ENCODE results near the gene DLG2.
A peak's percentile ranks its signal among the peaks of the same experiment; 100 is the strongest.

Gene DLG2

GRCh38 chr11:83726316-83726715 lies 1900.8 kb downstream of the DLG2 start:
- Mint-ChIP-seq H3K27ac (no peak overlapping the region), H3K36me3 (ENCODE audit: low read depth) (no peaks in the 10 kb centered on the region), H3K4me1 (ENCODE audit: low read depth) (peaks cover 3% of the 10 kb centered on the region), H3K4me3 (no peak overlapping the region), H3K27me3 (ENCODE audit: low read depth) (peaks cover 16% of the 10 kb centered on the region), H3K9me3 (no peaks in the 10 kb centered on the region)
- no peak for DNase-seq (ENCODE audit: low spot score)

- Mint-ChIP-seq H3K9me3 (no peaks in the 10 kb centered on the region), H3K27me3 (ENCODE audit: low read depth) (peaks cover 16% of the 10 kb centered on the region), H3K4me1 (ENCODE audit: low read depth) (peaks cover 3% of the 10 kb centered on the region), H3K4me3 (no peak overlapping the region), H3K27ac (no peak overlapping the region), H3K36me3 (ENCODE audit: low read depth) (no peaks in the 10 kb centered on the region)
- no peak for DNase-seq (ENCODE audit: low spot score)
Observed at GRCh38 chr11:83725728-83726127, 1901.4 kb downstream of the DLG2 start.

- Mint-ChIP-seq H3K36me3 (ENCODE audit: low read depth) (no peaks in the 10 kb centered on the region), H3K4me1 (ENCODE audit: low read depth) (peaks cover 3% of the 10 kb centered on the region), H3K9me3 (no peaks in the 10 kb centered on the region), H3K27me3 (ENCODE audit: low read depth) (peaks cover 16% of the 10 kb centered on the region), H3K4me3 (no peak overlapping the region), H3K27ac (no peak overlapping the region)
- DNase-seq (ENCODE audit: low spot score), result no peak
Observed at GRCh38 chr11:83725269-83725560, 1901.9 kb downstream of the DLG2 start.

GRCh38 chr11:83723999-83724398 lies 1903.1 kb downstream of the DLG2 start:
- no peak overlapping the region for H3K27ac Mint-ChIP-seq
- no peaks in the 10 kb centered on the region for H3K9me3 Mint-ChIP-seq
- DNase-seq (ENCODE audit: low spot score), result no peak
- H3K27me3 Mint-ChIP-seq (ENCODE audit: low read depth), result peaks cover 16% of the 10 kb centered on the region
- H3K4me3 Mint-ChIP-seq, result peak overlapping the region; percentile 37
- H3K4me1 Mint-ChIP-seq (ENCODE audit: low read depth), result peaks cover 3% of the 10 kb centered on the region
- no peaks in the 10 kb centered on the region for H3K36me3 Mint-ChIP-seq (ENCODE audit: low read depth)

GRCh38 chr11:83722392-83723119 lies 1904.6 kb downstream of the DLG2 start:
- Mint-ChIP-seq H3K27me3 (ENCODE audit: low read depth) (peaks cover 16% of the 10 kb centered on the region), H3K27ac (no peak overlapping the region), H3K9me3 (no peaks in the 10 kb centered on the region), H3K36me3 (ENCODE audit: low read depth) (no peaks in the 10 kb centered on the region), H3K4me3 (no peak overlapping the region), H3K4me1 (ENCODE audit: low read depth) (peaks cover 3% of the 10 kb centered on the region)
- DNase-seq (ENCODE audit: low spot score), result no peak

- Mint-ChIP-seq H3K4me1 (ENCODE audit: low read depth) (peaks cover 3% of the 10 kb centered on the region), H3K27ac (no peak overlapping the region), H3K36me3 (ENCODE audit: low read depth) (no peaks in the 10 kb centered on the region), H3K9me3 (no peaks in the 10 kb centered on the region), H3K27me3 (ENCODE audit: low read depth) (peaks cover 16% of the 10 kb centered on the region), H3K4me3 (no peak overlapping the region)
- no peak for DNase-seq (ENCODE audit: low spot score)
Observed at GRCh38 chr11:83721263-83721662, 1905.9 kb downstream of the DLG2 start.

- H3K4me1 Mint-ChIP-seq (ENCODE audit: low read depth), result peaks cover 3% of the 10 kb centered on the region
- H3K4me3 Mint-ChIP-seq, result no peak overlapping the region
- no peak for DNase-seq (ENCODE audit: low spot score)
- no peaks in the 10 kb centered on the region for H3K9me3 Mint-ChIP-seq
- no peaks in the 10 kb centered on the region for H3K36me3 Mint-ChIP-seq (ENCODE audit: low read depth)
- peaks cover 14% of the 10 kb centered on the region for H3K27me3 Mint-ChIP-seq (ENCODE audit: low read depth)
- H3K27ac Mint-ChIP-seq, result no peak overlapping the region
Observed at GRCh38 chr11:83720675-83721074, 1906.5 kb downstream of the DLG2 start.

GRCh38 chr11:83717537-83717936 lies 1909.6 kb downstream of the DLG2 start:
- no peaks in the 10 kb centered on the region for H3K9me3 Mint-ChIP-seq

GRCh38 chr11:83715927-83716535 lies 1911.1 kb downstream of the DLG2 start:
- H3K36me3 Mint-ChIP-seq (ENCODE audit: low read depth), result no peaks in the 10 kb centered on the region
- no peaks in the 10 kb centered on the region for H3K9me3 Mint-ChIP-seq
- DNase-seq (ENCODE audit: low spot score), result no peak
- H3K4me3 Mint-ChIP-seq, result no peak overlapping the region
- no peak overlapping the region for H3K27ac Mint-ChIP-seq
- H3K27me3 Mint-ChIP-seq (ENCODE audit: low read depth), result no peaks in the 10 kb centered on the region
- no peaks in the 10 kb centered on the region for H3K4me1 Mint-ChIP-seq (ENCODE audit: low read depth)

More at GRCh38 chr11:83717537-83717936, 1909.6 kb downstream of the DLG2 start:
- no peak for DNase-seq (ENCODE audit: low spot score)
- H3K4me1 Mint-ChIP-seq (ENCODE audit: low read depth), result no peaks in the 10 kb centered on the region
- H3K36me3 Mint-ChIP-seq (ENCODE audit: low read depth), result no peaks in the 10 kb centered on the region
- no peaks in the 10 kb centered on the region for H3K27me3 Mint-ChIP-seq (ENCODE audit: low read depth)
- no peak overlapping the region for H3K4me3 Mint-ChIP-seq
- H3K27ac Mint-ChIP-seq, result no peak overlapping the region

- Mint-ChIP-seq H3K27me3 (ENCODE audit: low read depth) (no peaks in the 10 kb centered on the region), H3K4me1 (ENCODE audit: low read depth) (no peaks in the 10 kb centered on the region), H3K36me3 (ENCODE audit: low read depth) (no peaks in the 10 kb centered on the region), H3K27ac (no peak overlapping the region), H3K4me3 (no peak overlapping the region), H3K9me3 (no peaks in the 10 kb centered on the region)
- no peak for DNase-seq (ENCODE audit: low spot score)
Observed at GRCh38 chr11:83713708-83714107, 1913.4 kb downstream of the DLG2 start.

GRCh38 chr11:83711106-83711527 lies 1916.0 kb downstream of the DLG2 start:
- DNase-seq (ENCODE audit: low spot score), result no peak
- Mint-ChIP-seq H3K4me1 (ENCODE audit: low read depth) (no peaks in the 10 kb centered on the region), H3K27me3 (ENCODE audit: low read depth) (no peaks in the 10 kb centered on the region), H3K4me3 (no peak overlapping the region), H3K9me3 (no peaks in the 10 kb centered on the region), H3K36me3 (ENCODE audit: low read depth) (no peaks in the 10 kb centered on the region), H3K27ac (no peak overlapping the region)

- Mint-ChIP-seq H3K4me3 (no peak overlapping the region), H3K4me1 (ENCODE audit: low read depth) (no peaks in the 10 kb centered on the region), H3K36me3 (ENCODE audit: low read depth) (no peaks in the 10 kb centered on the region), H3K27ac (no peak overlapping the region), H3K27me3 (ENCODE audit: low read depth) (no peaks in the 10 kb centered on the region), H3K9me3 (no peaks in the 10 kb centered on the region)
- no peak for DNase-seq (ENCODE audit: low spot score)
Observed at GRCh38 chr11:83709434-83709833, 1917.7 kb downstream of the DLG2 start.

- Mint-ChIP-seq H3K27me3 (ENCODE audit: low read depth) (no peaks in the 10 kb centered on the region), H3K4me1 (ENCODE audit: low read depth) (no peaks in the 10 kb centered on the region), H3K9me3 (no peaks in the 10 kb centered on the region), H3K27ac (no peak overlapping the region), H3K36me3 (ENCODE audit: low read depth) (no peaks in the 10 kb centered on the region), H3K4me3 (no peak overlapping the region)
- DNase-seq (ENCODE audit: low spot score), result no peak
Observed at GRCh38 chr11:83706566-83706965, 1920.6 kb downstream of the DLG2 start.

- H3K9me3 Mint-ChIP-seq, result no peaks in the 10 kb centered on the region
- no peaks in the 10 kb centered on the region for H3K36me3 Mint-ChIP-seq (ENCODE audit: low read depth)
- H3K4me3 Mint-ChIP-seq, result no peak overlapping the region
- DNase-seq (ENCODE audit: low spot score), result no peak
- no peaks in the 10 kb centered on the region for H3K4me1 Mint-ChIP-seq (ENCODE audit: low read depth)
- H3K27ac Mint-ChIP-seq, result no peak overlapping the region
- no peaks in the 10 kb centered on the region for H3K27me3 Mint-ChIP-seq (ENCODE audit: low read depth)
Observed at GRCh38 chr11:83702796-83703195, 1924.3 kb downstream of the DLG2 start.

- H3K36me3 Mint-ChIP-seq (ENCODE audit: low read depth), result no peaks in the 10 kb centered on the region
- no peaks in the 10 kb centered on the region for H3K27me3 Mint-ChIP-seq (ENCODE audit: low read depth)
- no peak for DNase-seq (ENCODE audit: low spot score)
- H3K4me3 Mint-ChIP-seq, result no peak overlapping the region
- H3K4me1 Mint-ChIP-seq (ENCODE audit: low read depth), result no peaks in the 10 kb centered on the region
- H3K9me3 Mint-ChIP-seq, result no peaks in the 10 kb centered on the region
- no peak overlapping the region for H3K27ac Mint-ChIP-seq
Observed at GRCh38 chr11:83697518-83697917, 1929.6 kb downstream of the DLG2 start.

All from T-helper 2 cell treated with Interferon-gamma antibody and Interleukin-4, amounts not matched to agents 5 μg/mL and 100 μg/mL, for 36 hours (primary cell).